Stimulated activated CD4-positive, alpha-beta T cell treated with anti-CD3 and anti-CD28 coated beads, Interleukin-15, amount 100 ng/mL, for 48 hours (primary cell): ENCODE measurements around the gene MYO7A.

Source experiments
- DNase-seq, 2 donors: peaks; one replicate each; pipeline ENCODE4 v3.0.0-alpha.2; 2020; ENCODE audit warnings: low read depth in 2 of 2

MYO7A gene

DNA sequence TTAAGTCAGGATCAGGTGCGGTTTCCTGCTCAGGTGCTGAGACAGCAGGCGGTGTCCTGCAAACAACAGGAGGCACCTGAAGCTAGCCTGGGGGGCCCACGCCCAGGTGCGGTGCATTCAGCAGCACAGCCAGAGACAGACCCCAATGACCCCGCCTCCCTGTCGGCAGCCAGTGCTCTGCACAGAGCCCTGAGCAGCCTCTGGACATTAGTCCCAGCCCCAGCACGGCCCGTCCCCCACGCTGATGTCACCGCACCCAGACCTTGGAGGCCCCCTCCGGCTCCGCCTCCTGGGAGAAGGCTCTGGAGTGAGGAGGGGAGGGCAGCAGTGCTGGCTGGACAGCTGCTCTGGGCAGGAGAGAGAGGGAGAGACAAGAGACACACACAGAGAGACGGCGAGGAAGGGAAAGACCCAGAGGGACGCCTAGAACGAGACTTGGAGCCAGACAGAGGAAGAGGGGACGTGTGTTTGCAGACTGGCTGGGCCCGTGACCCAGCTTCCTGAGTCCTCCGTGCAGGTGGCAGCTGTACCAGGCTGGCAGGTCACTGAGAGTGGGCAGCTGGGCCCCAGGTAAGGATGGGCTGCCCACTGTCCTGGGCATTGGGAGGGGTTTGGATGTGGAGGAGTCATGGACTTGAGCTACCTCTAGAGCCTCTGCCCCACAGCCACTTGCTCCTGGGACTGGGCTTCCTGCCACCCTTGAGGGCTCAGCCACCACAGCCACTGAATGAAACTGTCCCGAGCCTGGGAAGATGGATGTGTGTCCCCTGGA lies at the start of gene MYO7A:
Gene MYO7A, plus strand, starts transcription at position 327 of the 772 bp plus-strand sequence. CDS start 2,389 bp downstream, outside the sequence.
- DNase-seq, result no peak

DNA sequence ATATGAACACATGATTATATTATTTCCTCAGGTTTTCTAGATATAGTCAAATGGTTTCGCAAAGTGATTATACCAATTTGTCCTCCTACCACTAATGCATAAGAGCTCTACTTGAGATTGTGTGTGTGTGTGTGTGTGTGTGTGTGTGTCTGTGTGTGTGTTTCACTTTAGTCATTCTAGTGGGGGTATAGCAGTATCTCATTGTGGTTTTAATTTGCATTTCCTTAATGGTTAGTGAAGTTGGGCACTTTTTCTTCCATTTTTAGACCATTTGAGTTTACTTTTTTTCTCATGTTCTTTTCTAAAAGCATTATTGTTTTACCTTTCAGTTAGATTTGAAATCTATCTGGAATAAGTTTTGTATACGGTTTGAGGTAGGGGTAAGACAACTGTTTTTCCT lies 48.4 kb upstream of the MYO7A start:
- DNase-seq, result no peak

DNA sequence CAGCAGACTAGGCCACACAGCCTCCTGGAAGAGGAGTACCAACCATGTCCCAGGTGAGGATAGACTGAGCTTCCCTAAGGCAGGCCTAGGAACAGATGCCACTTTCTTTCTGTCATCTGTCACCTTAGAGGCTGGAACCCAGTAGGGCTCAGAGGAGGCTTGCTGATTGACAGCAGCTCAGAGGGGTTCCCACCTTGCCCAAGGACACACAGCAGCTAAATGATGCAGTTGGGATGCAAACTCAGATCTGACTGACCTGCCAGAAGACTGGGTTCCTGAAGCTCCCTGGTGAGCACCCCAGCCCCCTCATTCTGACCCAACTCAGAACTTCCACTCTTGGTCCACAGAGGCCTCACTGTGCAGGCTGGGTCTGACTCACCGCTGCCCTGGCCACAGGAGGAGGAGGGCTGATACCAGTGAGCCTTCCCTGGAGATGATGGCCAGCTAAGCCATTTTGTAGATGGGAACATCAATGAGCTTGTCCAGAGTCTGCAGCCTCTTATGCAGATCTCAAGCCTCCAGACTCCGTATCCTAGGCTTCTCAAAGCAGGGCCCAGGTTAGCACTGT lies 47.3 kb upstream of the MYO7A start:
- no peak for DNase-seq

DNA sequence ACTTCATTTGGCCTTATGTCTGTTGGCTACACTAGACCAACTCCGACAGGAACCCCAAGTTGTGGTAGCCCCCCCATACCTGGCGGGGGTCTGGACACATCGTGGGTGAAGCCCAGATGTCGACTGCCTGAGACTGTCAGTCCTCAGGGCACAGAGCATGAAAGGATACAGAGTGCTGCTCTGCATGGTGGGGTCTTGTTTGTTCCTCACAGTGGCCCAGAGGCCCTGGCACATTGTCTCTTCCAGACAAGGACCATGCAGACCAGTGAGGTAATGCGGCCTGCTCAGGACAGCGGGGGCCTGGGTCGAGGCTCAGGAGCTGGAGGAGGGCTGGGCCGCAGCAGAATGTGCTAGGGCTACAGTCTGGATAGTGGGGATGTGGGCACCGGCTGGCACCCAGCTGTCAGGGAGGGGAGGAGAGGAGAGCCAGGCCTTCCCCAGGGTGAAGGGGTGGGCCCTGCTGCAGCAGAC lies 46.6 kb upstream of the MYO7A start:
- DNase-seq, result no peak

DNA sequence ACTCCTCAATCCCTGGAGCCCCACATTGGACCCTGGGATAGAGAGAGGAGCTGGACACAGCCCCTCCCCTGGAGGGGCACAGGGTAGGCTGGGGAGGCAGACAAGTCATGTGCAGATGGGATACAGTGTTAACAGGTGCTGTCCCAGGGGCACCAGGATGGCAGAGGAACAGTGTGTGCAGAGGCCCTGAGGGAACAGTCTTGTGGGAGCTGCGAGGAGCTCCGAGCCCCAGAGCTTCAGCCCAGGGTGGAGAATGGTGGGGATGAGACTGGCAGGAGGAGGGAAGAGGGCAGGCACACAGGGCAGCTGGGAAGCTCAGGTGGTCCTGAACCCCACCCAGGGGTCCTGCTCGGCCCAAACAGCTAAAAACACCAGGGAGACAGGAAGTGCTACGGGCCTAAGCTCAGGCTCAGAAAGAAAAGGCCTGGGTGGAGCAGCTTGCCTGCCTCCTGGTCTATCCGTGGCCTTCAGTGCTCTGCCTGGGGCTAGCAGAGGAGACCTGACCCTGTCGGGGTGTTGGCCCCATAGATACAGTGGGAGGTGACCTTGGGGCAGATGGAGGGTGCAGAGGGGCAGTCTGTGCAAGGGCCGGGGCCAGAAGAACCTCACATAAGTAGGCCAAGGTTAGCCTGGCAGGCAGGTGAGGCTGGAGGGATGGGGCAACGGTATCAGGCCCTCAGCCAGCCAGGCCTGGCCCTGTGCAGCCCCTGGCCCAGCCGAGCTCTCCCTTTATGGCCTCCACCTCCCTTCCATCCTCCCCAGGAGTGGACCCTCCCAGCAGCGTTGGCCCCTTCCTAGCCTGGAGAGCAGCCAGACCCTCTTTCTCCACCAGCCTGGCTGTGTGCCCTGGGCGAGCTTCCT lies 45.8 kb upstream of the MYO7A start:
- no peak for DNase-seq

DNA sequence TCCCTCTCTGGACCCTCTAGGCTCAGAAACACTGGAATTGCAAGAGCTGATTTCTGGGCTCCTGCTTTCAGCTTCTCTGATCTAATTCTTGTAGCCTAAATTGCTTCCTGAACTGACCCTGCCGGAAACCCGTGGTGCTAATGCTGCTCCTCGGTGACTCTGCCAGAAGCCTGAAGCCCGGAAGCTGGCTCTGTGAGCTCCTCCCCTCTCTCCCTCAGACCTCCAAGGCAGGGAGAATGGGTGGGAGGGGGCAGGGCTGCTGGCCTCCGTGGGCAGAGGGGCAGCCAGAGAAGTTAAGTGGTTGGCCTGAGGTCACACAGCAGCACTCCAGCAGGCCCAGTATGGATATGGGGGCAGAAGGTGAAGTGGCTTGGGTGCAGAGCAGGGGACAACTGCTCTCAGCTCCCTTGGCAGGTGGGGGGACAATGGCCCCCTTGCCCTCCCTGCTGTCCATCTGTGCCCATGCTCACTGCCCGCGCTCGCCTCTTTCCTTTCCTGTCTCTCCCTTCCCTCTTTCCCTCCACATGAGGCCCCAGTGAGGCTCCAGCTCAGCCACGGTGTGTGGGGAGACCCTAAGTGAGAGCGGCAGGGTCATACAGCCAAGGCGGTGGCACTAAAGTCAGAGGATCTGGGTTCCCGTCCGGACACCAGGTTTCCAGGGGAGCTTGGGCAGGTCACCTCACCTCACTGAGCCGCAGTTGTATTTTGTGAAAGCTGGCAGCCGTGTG lies 45.0 kb upstream of the MYO7A start:
- DNase-seq, result peak in 1 of 2 donors; percentile 30

DNA sequence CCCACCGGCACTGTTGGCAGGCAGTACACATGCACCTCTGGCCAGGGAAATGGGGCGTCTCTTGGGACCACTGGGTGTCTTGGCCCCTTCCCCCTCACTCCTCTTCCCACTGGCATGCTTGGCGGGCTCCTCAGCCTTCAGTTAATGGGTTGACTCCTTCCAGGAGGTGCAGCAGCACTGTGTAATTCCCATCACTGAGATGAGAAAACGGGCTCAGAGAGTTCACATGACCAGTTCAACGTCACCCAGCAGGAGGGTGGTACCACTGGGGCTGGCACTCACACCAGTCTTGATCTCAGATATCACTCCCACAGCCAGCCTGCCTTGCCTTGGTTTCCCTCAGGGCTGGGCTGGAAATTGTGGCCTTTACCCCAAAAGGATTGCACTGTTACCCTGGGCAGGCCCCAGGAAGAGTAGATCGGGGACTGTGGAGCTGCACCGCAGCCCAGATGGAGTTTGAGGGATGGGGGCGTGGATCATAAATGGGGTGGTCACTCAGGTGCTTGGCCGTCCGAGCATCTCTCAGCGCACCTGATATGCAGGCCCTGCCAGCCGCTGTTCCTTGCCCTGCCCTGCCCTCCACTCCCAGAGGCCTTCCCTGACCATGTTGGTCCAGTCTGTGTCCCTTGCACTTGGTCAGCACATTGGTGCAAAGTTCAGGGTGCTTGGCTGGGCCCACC lies 44.3 kb upstream of the MYO7A start:
- DNase-seq, result no peak

DNA sequence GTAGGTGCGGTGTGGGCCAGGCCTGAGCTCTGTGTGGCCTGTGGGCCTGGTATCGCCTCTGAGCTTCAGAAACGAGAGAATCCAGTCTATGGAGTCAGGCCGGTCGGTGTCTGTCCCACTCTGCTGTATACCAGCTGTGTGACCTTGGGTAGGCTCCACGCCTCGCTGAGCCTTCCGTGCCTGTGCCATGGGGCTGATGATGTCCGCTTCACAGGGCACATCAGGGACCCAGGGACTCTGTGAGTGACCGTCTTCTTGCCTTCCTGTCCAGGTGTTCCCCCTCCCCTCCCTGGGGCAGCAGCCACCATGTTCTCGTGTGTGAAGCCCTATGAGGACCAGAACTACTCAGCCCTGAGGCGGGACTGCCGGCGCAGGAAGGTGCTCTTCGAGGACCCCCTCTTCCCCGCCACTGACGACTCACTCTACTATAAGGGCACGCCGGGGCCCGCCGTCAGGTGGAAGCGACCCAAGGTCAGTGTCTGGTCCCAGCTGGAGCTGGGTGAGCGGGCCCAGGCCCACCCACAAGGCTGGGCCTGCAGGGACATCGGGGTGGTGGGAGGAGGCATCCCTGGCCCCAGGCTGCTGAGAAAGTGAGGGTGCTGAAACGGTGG lies 43.4 kb upstream of the MYO7A start:
- DNase-seq, result no peak

DNA sequence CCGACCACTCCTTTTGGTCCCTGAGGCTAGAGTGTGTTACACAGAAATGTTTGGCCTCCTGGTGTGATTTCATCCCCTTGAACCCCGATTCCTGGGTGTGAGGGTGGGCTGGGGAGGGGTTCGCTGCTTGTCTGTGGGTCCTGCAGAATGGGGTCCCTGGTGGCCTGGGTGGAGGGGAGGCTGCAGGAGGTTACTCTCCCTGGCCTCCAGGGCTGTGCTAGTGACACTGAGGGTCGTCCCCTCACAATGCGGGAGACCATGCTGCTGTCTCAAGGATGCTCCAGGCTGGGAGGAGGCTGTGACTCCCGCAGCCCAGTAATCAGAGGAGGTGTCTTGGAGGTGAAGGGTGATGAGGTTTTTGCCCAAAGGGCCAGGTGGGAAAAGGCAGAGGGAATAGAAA lies 42.4 kb upstream of the MYO7A start:
- DNase-seq, result no peak

DNA sequence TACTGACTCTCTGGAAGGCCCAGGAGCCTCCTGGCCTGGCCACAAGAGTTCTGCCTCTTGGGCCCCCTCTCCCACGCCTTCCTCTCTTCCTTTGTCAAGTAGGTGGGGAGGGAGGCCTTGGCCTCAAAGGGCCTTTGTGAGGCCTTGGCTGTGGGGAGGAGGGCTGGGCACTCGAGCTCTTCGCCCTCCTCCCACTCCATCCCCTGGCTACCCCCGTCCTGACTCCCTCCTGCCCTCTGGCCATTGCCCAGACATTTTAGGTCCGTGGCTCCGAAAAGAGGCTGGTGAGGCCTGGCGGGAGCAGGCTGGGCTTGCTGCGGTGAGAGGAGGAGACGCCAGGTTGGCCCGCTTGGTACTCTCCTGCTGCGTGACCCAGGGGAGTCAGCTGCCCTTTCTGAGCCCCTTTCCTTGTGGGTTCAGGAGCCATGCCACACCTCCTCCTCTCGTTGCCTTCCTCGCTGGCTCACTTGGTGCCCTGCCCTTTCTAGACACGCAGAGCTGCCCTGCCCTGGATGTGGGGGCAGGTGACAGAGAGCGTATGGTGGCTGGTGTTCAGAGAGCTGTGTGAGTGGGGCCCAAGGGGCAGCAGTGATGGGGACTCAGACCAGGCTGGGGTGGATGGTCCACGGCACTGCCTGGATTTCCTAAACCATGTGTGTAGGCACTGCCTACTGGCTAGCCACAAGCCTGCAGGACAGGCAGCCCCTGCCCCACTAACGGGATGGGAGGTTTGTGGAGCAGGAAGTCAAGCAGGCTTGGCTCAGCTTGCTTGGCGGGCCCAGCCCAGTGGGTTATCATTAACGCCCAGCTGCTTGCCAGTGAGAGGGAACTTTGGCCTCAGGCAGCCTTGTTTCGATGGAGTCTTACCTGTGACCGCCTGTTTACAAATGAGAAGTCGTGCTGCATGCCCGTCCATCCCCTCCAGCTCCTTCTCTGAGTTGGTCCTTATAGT lies 41.2 kb upstream of the MYO7A start:
- DNase-seq, result no peak

DNA sequence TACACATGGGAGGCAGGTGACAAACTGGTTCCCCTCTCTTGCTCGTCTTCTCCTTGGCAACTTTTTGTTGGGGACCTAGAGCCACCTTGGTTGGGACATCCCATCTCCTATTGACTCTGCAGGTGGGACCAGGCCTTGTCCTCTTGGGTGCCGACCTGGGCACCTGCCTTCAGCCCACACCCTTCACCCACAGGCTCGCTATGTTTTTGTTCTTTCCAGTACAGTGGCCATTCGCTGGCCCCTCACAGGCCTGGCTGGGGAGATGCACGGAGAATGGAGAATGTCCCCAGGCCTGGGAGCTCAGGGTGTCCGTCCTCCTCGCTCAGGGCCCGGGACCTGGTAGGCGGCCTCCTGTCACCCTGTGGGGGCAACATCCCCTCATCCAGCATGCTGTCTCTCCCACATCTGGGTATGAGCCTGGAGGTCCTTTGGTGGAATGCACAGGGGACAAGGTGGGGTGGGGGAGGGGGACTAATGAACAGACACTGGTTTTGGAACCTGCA lies 40.3 kb upstream of the MYO7A start:
- no peak for DNase-seq

DNA sequence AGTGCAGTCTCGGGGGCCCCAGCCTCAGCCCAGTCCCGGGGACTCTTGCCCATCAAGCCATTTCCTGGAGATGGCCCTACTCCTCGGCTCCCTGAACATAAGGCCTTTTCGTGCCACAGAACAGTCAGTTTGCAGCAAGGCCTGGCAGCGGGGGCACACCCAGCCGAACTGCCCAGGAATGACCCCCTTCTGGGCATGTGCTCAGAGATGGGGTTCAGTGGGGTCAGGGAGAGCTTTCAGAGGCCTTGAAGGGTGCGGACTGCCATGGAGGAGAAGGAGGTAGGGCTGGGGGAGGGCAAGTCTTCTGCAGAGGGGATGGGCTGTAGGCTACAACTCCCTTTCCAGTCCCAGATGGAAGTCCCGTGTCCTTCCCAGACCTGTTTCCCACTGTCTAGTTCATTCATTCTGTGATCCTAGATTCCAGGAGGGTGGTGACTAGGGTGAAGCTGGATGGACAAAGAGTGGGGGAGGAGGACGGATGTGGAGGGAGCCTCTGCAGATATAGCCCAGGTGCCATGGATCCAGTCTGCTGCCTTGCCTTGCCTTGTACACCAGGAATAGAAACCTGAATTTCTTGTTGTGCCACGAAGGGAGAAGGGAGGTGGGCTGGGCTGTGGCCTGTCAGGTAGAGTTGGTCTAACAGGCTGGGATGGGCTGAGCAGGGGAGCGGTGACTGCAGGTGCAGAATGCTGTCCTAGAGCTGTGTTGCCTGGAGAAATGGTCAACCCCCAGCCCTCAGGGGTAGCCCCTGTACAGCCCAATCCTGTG lies 39.6 kb upstream of the MYO7A start:
- no peak for DNase-seq

DNA sequence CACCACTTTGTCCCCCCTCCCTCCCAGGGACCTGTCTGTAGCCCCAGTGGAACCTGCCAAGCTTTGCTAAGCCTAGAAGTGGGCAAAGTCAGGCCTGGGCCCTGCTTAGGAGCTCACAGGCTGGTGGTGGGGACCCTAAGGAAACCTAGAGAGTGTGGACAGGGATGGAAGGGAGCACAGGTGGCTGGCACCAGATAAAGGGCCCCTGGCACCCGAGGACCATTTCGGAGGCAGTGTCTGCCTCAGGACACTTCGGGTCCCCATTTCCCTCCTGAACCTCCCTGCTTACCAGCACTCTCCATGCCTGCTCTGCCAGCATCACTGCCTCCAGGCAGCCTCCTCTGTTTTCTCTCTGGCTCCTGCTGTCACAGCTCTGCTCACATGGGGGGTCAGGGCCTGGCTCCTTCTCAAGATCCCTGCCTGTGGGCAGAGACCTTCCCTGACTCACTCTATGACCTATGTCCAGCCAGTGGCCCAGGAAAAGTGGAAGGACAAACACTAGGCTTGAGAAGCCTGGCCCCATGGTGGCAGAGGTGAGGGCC lies 39.0 kb upstream of the MYO7A start:
- no peak for DNase-seq

DNA sequence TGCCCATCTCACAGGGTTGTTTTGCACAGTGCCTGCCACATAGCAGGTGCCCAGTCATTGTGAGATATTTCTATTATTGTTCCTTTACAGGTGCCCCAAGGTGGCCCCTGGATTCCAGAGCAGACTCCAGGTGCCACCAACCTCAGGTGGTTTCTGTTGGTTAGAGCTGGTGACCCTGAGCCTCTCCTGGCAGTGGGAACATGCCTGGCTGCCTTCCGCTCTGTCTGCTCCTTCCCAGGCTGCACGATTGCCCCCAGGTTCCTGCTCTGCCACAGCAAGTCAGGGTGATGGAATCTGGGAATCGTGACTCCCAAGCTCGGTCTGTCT lies 38.0 kb upstream of the MYO7A start:
- DNase-seq, result no peak

DNA sequence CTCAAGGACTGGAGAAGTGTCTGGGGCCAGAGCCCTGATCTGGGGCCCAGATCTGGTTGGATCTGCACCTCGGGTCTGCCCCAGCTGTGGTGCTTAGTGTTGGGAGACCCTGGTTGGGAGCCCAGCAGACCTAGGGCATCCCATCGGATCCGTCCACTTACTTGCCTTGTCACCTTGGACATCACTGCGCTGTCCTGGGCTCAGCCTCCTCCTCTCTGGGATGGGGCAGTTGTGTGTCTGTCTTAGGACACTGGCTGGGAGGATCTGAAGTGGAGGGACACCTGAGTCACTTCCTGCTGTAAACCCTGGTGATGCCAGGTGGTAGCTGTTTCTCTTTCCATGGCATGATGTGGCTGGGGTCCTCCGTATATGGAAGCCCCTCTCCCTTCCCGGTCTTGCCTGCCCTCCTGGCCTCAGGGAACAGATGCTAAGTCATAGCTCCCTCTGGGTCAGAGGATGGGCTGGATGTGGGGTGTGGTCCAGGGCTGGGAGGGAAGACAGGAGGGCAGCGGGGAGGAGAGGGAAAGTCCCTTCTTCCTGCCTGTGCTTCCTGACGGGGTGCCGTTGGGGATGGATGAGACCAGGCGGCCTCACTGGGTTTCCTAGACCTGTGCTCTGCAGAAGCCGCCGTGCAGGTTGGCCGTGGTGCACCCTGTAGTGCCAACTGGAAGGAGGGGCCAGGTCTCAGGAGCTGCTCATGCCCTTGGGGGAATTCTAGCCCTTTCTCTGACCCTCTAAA lies 37.5 kb upstream of the MYO7A start:
- no peak for DNase-seq

DNA sequence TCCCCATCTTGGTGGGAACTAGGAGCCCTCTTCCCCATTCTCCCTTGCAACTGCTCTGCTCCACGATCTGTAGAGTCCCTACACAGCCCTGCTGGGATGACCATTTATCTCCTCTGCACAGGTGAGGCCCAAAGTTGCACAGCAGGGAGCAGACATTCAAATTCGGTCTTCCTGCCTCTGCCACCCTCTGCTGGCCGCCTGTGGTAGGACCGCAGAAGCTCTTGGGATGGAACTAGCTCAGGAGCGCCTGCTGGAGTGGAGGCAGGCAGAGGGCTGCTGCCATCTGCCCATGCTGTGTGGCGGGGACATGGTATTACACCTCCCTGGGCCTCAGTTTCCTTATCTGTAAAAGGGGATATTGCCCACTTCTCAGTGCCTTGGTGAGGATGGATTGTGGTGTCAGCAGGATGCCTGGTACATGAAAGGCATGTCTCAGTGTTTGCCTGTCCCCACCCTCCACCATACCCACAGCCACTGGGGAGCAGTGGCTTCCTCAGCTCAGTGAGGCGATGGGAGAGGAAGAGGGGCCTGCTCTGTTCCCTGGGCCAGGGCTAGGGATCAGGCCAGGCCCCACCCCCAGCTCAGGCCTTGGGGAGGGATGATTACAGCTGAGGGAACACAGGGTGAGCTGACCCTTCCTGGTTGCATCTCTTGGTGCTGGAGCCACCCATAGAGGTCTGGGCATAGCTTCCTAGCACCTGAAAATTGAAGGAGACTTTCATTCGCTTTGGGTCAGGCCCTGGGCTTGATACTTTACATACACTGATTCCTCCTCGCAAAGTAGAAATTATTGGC lies 36.7 kb upstream of the MYO7A start:
- DNase-seq, result peak; percentile 54 to 75

DNA sequence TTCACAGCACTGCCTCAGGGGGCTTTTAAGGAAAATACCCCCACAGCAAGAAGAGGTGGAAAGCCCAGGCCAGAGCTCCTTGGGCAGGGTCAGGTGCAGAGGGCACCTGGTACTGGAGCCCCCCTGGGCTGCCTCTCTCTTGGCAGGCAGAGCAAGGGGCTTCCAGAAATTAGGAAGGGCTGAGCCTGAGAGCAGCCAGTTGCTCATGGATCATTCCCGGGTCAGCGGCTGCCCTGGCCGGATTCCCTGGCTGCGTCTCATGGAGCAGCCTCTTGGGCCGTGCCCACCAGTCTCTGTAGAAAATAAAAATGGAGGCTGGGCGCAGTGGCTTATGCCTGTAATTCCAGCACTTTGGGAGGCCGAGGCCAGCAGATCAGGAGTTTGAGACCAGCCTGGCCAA lies 35.7 kb upstream of the MYO7A start:
- DNase-seq, result no peak
